H9 (cell line): ENCODE data around the gene NRP2. TPM values are rescaled to one million over a fixed set of nuclear protein-coding genes. Genes with fewer than 3 reads are reported as not detected.

ENCODE experiments used
- DNase-seq: peaks from one replicate; pipeline ENCODE4 v3.0.0-alpha.2; 2017
- H2AFZ ChIP-seq: one replicate; pipeline ENCODE4 v1.6.1; 2013; ENCODE audit warnings: mild to moderate bottlenecking, low read length, control low read depth, moderate library complexity
- H2AK5ac ChIP-seq: 2 replicates; pipeline ENCODE4 v1.6.1; 2013; ENCODE audit warnings: low read length, control low read depth, mixed read lengths; ENCODE audit not compliant: insufficient read length
- H2BK120ac ChIP-seq: one replicate; pipeline ENCODE4 v1.6.1; 2013; ENCODE audit warnings: low read depth, mild to moderate bottlenecking, low read length, control low read depth, inconsistent platforms; ENCODE audit not compliant: poor library complexity, severe bottlenecking
- H2BK12ac ChIP-seq: 2 replicates; pipeline ENCODE4 v1.6.1; 2013; ENCODE audit warnings: low read length, control low read depth, mixed read lengths, low read depth; ENCODE audit not compliant: insufficient read length
- H2BK15ac ChIP-seq: 2 replicates; pipeline ENCODE4 v1.6.1; 2013; ENCODE audit warnings: low read depth, low read length, control low read depth
- H2BK20ac ChIP-seq: one replicate; pipeline ENCODE4 v1.6.1; 2013; ENCODE audit warnings: low read depth, mild to moderate bottlenecking, low read length, control low read depth, inconsistent platforms; ENCODE audit not compliant: poor library complexity, severe bottlenecking
- H2BK5ac ChIP-seq: 2 replicates; pipeline ENCODE4 v1.6.1; 2013; ENCODE audit warnings: low read length, control low read depth, mixed read lengths; ENCODE audit not compliant: insufficient read length
- H3K14ac ChIP-seq: 2 replicates; pipeline ENCODE4 v1.6.1; 2013; ENCODE audit warnings: low read length, control low read depth; ENCODE audit not compliant: insufficient read depth
- H3K18ac ChIP-seq: 2 replicates; pipeline ENCODE4 v1.6.1; 2013; ENCODE audit warnings: low read depth, mild to moderate bottlenecking, mixed read lengths, low read length, control low read depth; ENCODE audit not compliant: insufficient read length
- H3K23ac ChIP-seq: 2 replicates; pipeline ENCODE4 v1.6.1; 2013; ENCODE audit warnings: low read length, control low read depth, mixed read lengths, low read depth; ENCODE audit not compliant: insufficient read length
- H3K23me2 ChIP-seq: 2 replicates; pipeline ENCODE4 v1.6.1; 2013; ENCODE audit warnings: low read depth, mild to moderate bottlenecking, mixed read lengths, low read length, control low read depth; ENCODE audit not compliant: insufficient read length, poor library complexity, severe bottlenecking
- H3K27ac ChIP-seq: 2 replicates; pipeline ENCODE4 v1.5.1; 2013; ENCODE audit warnings: low read length, control low read depth, mixed read lengths, low read depth; ENCODE audit not compliant: insufficient read length
- H3K27me3 ChIP-seq: 2 replicates; pipeline ENCODE4 v1.6.1; 2013; ENCODE audit warnings: low read length, control low read depth, inconsistent platforms; ENCODE audit not compliant: insufficient read depth
- H3K4ac ChIP-seq: 2 replicates; pipeline ENCODE4 v1.6.1; 2013; ENCODE audit warnings: low read depth, mild to moderate bottlenecking, control low read depth, inconsistent platforms, low read length, moderate library complexity
- H3K4me1 ChIP-seq: 2 replicates; pipeline ENCODE4 v1.6.1; 2013; ENCODE audit warnings: low read length, control low read depth, inconsistent platforms; ENCODE audit not compliant: insufficient read depth
- H3K4me2 ChIP-seq: 2 replicates; pipeline ENCODE4 v1.6.1; 2013; ENCODE audit warnings: low read length, control low read depth, mixed read lengths; ENCODE audit not compliant: insufficient read length, insufficient read depth
- H3K56ac ChIP-seq: 2 replicates; pipeline ENCODE4 v1.6.1; 2013; ENCODE audit warnings: low read depth, mild to moderate bottlenecking, mixed read lengths, low read length, control low read depth; ENCODE audit not compliant: insufficient read length
- H3K79me1 ChIP-seq: 2 replicates; pipeline ENCODE4 v1.6.1; 2013; ENCODE audit warnings: low read depth, mild to moderate bottlenecking, moderate library complexity, low read length, control low read depth, inconsistent platforms; ENCODE audit not compliant: insufficient read depth, poor library complexity, severe bottlenecking
- H3K79me2 ChIP-seq: 2 replicates; pipeline ENCODE4 v1.6.1; 2013; ENCODE audit warnings: low read length, control low read depth, inconsistent platforms; ENCODE audit not compliant: insufficient read depth
- H3K9ac ChIP-seq: 2 replicates; pipeline ENCODE4 v1.6.1; 2013; ENCODE audit warnings: low read length, control low read depth, mixed read lengths; ENCODE audit not compliant: insufficient read length; ENCODE audit errors: extremely low read depth
- H3K9me3 ChIP-seq: one replicate; pipeline ENCODE4 v1.6.1; 2013; ENCODE audit warnings: low read depth, low read length, inconsistent platforms; ENCODE audit not compliant: control insufficient read depth
- H3T11ph ChIP-seq: one replicate; pipeline ENCODE4 v1.6.1; 2013; ENCODE audit warnings: mild to moderate bottlenecking, low read length, control low read depth, inconsistent platforms
- H4K20me1 ChIP-seq: one replicate; pipeline ENCODE4 v1.6.1; 2013; ENCODE audit not compliant: control insufficient read depth, insufficient read length, insufficient read depth
- H4K5ac ChIP-seq: 2 replicates; pipeline ENCODE4 v1.6.1; 2013; ENCODE audit warnings: low read depth, mild to moderate bottlenecking, mixed read lengths, low read length, control low read depth; ENCODE audit not compliant: insufficient read length
- H4K8ac ChIP-seq: replicated peaks from 2 replicates; pipeline ENCODE4 v1.6.1; 2013; ENCODE audit warnings: low read length, control low read depth, mixed read lengths, low read depth; ENCODE audit not compliant: insufficient read length
- H4K91ac ChIP-seq: 2 replicates; pipeline ENCODE4 v1.6.1; 2013; ENCODE audit warnings: low read depth, mild to moderate bottlenecking, moderate library complexity, mixed read lengths, low read length, control low read depth; ENCODE audit not compliant: insufficient read length
- H3K27ac Mint-ChIP-seq, 3 experiments: 2 replicates in 2 of 3; 3 replicates in 1 of 3; pipeline ENCODE4 v1.8.0; 2020 to 2021; ENCODE audit warnings: mixed read lengths in 3 of 3, mild to moderate bottlenecking in 1 of 3, moderate library complexity in 1 of 3
- H3K27me3 Mint-ChIP-seq: 2 replicates; pipeline ENCODE4 v1.8.0; 2021; ENCODE audit warnings: low read depth, mild to moderate bottlenecking, moderate library complexity, mixed read lengths
- H3K36me3 Mint-ChIP-seq, 3 experiments: 2 replicates in 2 of 3; 3 replicates in 1 of 3; pipeline ENCODE4 v1.8.0; 2020 to 2021; ENCODE audit warnings: low read depth in 3 of 3, mixed read lengths in 3 of 3; ENCODE audit not compliant: insufficient read depth in 1 of 3
- H3K4me1 Mint-ChIP-seq, 2 experiments: 2 replicates each; pipeline ENCODE4 v1.8.0; 2020; ENCODE audit warnings: mixed read lengths in 2 of 2
- H3K4me3 Mint-ChIP-seq, 2 experiments: 2 replicates in 1 of 2; 3 replicates in 1 of 2; pipeline ENCODE4 v1.8.0; 2020 to 2021; ENCODE audit warnings: mild to moderate bottlenecking in 2 of 2, mixed read lengths in 2 of 2, moderate library complexity in 1 of 2
- H3K9me3 Mint-ChIP-seq, 2 experiments: 2 replicates in 1 of 2; 3 replicates in 1 of 2; pipeline ENCODE4 v1.8.0; 2020; ENCODE audit warnings: mild to moderate bottlenecking in 2 of 2, mixed read lengths in 2 of 2, moderate library complexity in 1 of 2
- CTCF ChIP-seq: fragments of 200-600 bp; sonication (generic); conservative IDR thresholded peaks from 3 replicates; pipeline ENCODE4 v1.8.0; 2021; ENCODE audit warnings: antibody characterized with exemption, mild to moderate bottlenecking
- WGBS: extraction: QIAGEN DNeasy Blood & Tissue Kit; methylation state at CpG from one replicate; pipeline ENCODE4 v1.1.7; 2013; ENCODE audit warnings: missing lambda C conversion rate, low lambda C conversion rate, mixed read lengths; ENCODE audit not compliant: insufficient read length; ENCODE audit errors: extremely low coverage; 5-methylcytosine and 5-hydroxymethylcytosine counted together
- total RNA-seq: library from RNA; stranded (reverse); gene quantifications from 2 replicates; pipeline ENCODE4 v1.2.1, GENCODE V29; 2021

Gene NRP2
- total RNA-seq, 1 experiment from 2014 or later, result 19.7 TPM

- Histone ChIP-seq H4K20me1 (no peaks in the 10 kb centered on the region), H2BK20ac (no peak overlapping the region), H3T11ph (no peak overlapping the region), H3K79me1 (no peaks in the 10 kb centered on the region), H3K56ac (no peak overlapping the region), H3K23me2 (no peaks in the 10 kb centered on the region), H4K5ac (no peak overlapping the region), H2BK120ac (no peak overlapping the region), H3K4ac (no peak overlapping the region), H3K18ac (no peak overlapping the region), H2BK15ac (no peak overlapping the region), H3K4me1 (no peaks in the 10 kb centered on the region), H3K23ac (no peak overlapping the region), H3K4me2 (no peak overlapping the region), H3K9me3 (no peaks in the 10 kb centered on the region), H3K9ac (no peak overlapping the region), H4K8ac (no peak overlapping the region), H2AFZ (no peak overlapping the region), H2BK12ac (no peak overlapping the region), H4K91ac (no peak overlapping the region), H3K27me3 (no peaks in the 10 kb centered on the region), H2BK5ac (no peak overlapping the region), H3K79me2 (no peaks in the 10 kb centered on the region), H2AK5ac (no peak overlapping the region), H3K27ac (no peak overlapping the region), H3K14ac (no peak overlapping the region)
- Mint-ChIP-seq H3K27ac (no peak overlapping the region), H3K4me3 (no peak overlapping the region), H3K9me3 (no peaks in the 10 kb centered on the region), H3K27me3 (no peaks in the 10 kb centered on the region), H3K4me1 (peaks cover 0 to 9% of the 10 kb centered on the region in 2 experiments; a peak in 2 of 4 replicates), H3K36me3 (peaks cover 7 to 10% (median 7%) of the 10 kb centered on the region in 3 experiments; a peak in 6 of 7 replicates)
- no CpG with 5 or more reads among the region's 1 CpG for WGBS
- no peak for DNase-seq
- no peak for TF ChIP-seq CTCF
These were observed 107.6 kb downstream of the NRP2 start for GRCh38 chr2:205789906-205790305.
